ENCODE data around the gene SLC5A4. TPM values are rescaled to one million over a fixed set of nuclear protein-coding genes. Genes with fewer than 3 reads are reported as not detected.
A peak's percentile ranks its signal among the peaks of the same experiment; 100 is the strongest.
"Not testable (repeated sequence)": the region's sequence is repeated elsewhere in the genome, so short reads cannot be mapped to it uniquely, and the experiment has no call there.

Gene SLC5A4
- total RNA-seq, 1 donor from 2014 or later = not detected

DNA sequence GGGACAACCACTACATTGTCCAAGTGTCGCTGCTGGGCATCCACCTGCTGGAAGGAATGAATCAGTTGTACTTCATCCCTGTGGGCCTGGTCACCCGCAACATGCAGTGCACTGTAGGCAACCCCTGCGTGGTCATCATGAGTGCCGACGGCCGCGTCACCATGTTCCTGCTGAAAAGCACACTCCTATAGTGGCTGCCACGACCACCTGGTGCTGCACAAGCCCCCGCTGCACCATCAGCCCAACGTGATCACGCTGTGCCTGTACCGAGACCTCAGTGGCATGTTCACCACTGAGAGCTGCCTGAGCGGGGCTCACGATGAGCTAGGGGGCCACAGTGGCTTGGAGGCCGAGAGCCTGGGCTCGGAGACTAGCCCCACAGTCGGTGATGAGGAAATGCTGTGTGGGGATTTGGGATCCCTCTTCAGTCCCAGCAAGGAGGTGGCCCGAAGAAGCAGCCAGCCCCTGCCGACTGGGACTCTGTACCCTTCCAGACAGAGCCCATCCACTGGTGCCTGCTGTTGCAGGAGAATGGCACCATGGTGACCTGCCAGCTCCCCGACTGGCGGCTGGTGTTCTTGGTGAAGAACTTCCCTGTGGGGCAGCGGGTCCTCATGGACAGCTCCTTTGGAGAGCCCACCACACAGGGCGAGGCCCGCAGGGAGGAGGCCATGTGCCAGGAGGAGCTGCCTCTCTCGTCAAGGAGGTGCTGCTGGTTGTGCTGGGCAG lies 15.7 kb upstream of the SLC5A4 start:
- Mint-ChIP-seq H3K9me3 (no peaks in the 10 kb centered on the region), H3K27me3 (peaks cover 3% of the 10 kb centered on the region), H3K27ac (no peak overlapping the region), H3K4me1 (no peaks in the 10 kb centered on the region), H3K36me3 (ENCODE audit: low read depth) (no peaks in the 10 kb centered on the region), H3K4me3 (no peak overlapping the region)
- POLR2A ChIA-PET = no interaction called here
- TF ChIP-seq, protein P1, sequence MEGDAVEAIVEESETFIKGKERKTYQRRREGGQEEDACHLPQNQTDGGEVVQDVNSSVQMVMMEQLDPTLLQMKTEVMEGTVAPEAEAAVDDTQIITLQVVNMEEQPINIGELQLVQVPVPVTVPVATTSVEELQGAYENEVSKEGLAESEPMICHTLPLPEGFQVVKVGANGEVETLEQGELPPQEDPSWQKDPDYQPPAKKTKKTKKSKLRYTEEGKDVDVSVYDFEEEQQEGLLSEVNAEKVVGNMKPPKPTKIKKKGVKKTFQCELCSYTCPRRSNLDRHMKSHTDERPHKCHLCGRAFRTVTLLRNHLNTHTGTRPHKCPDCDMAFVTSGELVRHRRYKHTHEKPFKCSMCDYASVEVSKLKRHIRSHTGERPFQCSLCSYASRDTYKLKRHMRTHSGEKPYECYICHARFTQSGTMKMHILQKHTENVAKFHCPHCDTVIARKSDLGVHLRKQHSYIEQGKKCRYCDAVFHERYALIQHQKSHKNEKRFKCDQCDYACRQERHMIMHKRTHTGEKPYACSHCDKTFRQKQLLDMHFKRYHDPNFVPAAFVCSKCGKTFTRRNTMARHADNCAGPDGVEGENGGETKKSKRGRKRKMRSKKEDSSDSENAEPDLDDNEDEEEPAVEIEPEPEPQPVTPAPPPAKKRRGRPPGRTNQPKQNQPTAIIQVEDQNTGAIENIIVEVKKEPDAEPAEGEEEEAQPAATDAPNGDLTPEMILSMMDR (IDR thresholded peaks at IDR 0.05) = no peak
- CTCF ChIA-PET = no interaction called here
- no peak for DNase-seq
- ATAC-seq (ENCODE audit: low read depth) = no peak
- intact Hi-C loops (cut with micrococcal nuclease) = no loop called here

DNA sequence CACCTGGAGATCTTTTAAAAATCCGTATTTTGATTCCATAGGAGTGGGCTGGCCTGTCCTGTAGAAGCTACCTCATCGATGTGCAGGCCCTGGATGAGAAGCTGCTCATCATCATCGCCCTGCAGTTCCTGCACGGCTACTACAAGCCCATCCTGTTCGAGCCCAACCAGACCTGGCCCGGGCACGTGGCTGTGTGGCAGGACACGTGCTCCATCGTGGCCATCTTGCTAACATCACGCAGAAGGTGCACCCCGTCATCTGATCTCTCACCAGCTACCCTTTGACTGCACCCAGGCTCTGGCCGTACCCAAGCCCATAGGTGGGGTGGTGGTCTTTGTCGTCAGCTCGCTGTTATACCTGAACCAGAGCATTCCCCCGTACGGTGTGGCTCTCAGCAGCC lies 14.2 kb upstream of the SLC5A4 start:
- DNase-seq (no peak), ATAC-seq (ENCODE audit: low read depth) (no peak)
- H3K4me3 Mint-ChIP-seq = no peak overlapping the region
- POLR2A ChIA-PET = no interaction called here
- no peaks in the 10 kb centered on the region for H3K36me3 Mint-ChIP-seq (ENCODE audit: low read depth)
- H3K4me1 Mint-ChIP-seq = no peaks in the 10 kb centered on the region
- no peaks in the 10 kb centered on the region for H3K9me3 Mint-ChIP-seq
- no peak overlapping the region for H3K27ac Mint-ChIP-seq
- CTCF ChIA-PET = no interaction called here
- intact Hi-C loops (cut with micrococcal nuclease) = loop anchor here (10.0 kb wide), 1 partner anchor 605 kb away; the partner anchor contains the start of gene PISD
- TF ChIP-seq, protein P1 (IDR thresholded peaks at IDR 0.05) = no peak
- H3K27me3 Mint-ChIP-seq = peaks cover 3% of the 10 kb centered on the region

DNA sequence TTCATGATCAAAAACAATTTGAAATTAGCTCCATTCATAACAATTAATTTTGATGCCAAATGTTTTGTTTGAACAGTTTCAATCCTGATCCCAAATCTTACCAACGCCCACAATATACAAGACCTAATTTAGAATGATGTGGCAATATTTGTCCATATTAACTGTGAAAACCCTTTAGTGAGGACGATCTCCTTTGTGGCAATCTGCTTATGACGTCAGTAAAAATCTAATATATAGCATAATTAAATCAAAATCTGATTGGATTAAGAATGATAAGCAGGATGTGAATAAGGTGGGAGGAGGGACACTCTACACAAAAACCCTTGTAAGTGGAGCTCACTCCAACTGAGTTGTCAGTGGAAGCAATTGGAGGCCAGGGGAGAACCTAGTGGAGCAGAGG lies 11.9 kb upstream of the SLC5A4 start:
- H3K4me3 Mint-ChIP-seq = no peak overlapping the region
- H3K9me3 Mint-ChIP-seq = no peaks in the 10 kb centered on the region
- ChIA-PET POLR2A (no interaction called here), CTCF (interaction anchor here (0.7 to 2.8 kb wide), 8 partner anchors 9 to 685 kb away, joined by 3 to 16 read pairs (median 5); no protein-coding TSS in a partner anchor)
- ATAC-seq (ENCODE audit: low read depth) = no peak
- intact Hi-C loops (cut with micrococcal nuclease) = loop anchor here (2.0 to 10.0 kb wide), 3 partner anchors 206 to 602 kb away; partner anchors contain the start of gene PISD
- no peaks in the 10 kb centered on the region for H3K4me1 Mint-ChIP-seq
- no peak for DNase-seq
- no peaks in the 10 kb centered on the region for H3K36me3 Mint-ChIP-seq (ENCODE audit: low read depth)
- TF ChIP-seq, protein P1 (IDR thresholded peaks at IDR 0.05) = no peak
- H3K27me3 Mint-ChIP-seq = peaks cover 3% of the 10 kb centered on the region
- no peak overlapping the region for H3K27ac Mint-ChIP-seq

DNA sequence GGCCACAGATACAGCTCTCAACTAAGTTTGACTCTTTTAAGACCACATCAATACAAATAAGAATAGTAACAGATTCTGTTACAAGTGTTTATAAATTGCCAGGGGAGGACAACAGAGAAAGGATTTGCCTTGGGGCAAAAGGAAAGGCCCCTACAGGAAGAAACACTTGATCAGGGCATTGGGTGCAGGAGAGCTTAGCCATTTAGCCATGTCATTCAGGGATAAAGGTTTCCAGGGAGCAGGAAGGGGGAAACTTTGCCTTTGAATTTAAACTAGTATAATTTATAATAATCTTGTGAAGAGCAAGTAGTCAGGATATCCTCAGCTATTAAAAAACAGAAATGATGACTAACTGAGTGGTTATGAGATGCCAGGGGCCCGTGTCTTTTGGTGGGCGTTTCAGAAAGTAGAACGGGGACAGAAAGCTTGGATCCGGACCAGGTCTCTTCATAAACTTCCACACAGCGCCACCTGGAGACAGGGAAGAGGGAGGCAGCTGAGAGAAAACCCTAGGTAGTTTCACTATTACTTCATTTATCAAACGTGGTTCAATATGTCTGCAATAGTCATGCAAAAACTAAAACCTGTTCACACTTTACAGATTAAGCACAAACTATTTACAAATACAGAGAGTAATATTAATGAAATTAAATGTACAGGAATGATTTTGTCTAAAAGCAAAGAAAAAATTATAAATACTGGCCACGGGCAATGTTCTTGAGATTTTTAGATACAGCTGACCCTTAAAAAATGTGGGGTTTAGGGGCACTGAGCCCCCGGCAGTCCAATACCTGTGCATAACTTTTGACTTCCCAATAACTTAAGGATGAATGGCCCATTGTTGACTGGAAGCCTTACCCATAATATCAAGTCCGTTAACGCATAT lies 11.0 kb upstream of the SLC5A4 start:
- ATAC-seq (ENCODE audit: low read depth) (peak; percentile 42), DNase-seq (no peak)
- Mint-ChIP-seq H3K4me3 (no peak overlapping the region), H3K27ac (no peak overlapping the region), H3K27me3 (peaks cover 4% of the 10 kb centered on the region), H3K4me1 (no peaks in the 10 kb centered on the region), H3K36me3 (ENCODE audit: low read depth) (no peaks in the 10 kb centered on the region), H3K9me3 (no peaks in the 10 kb centered on the region)
- intact Hi-C loops (cut with micrococcal nuclease) = loop anchor here (1.0 to 10.0 kb wide), 4 partner anchors 163 to 601 kb away; partner anchors contain the start of gene PISD
- ChIA-PET CTCF (interaction anchor here (0.7 to 2.8 kb wide), 13 partner anchors 10 to 685 kb away, joined by 3 to 16 read pairs (median 4); no protein-coding TSS in a partner anchor), POLR2A (no interaction called here)
- TF ChIP-seq, protein P1 (IDR thresholded peaks at IDR 0.05) = no peak

DNA sequence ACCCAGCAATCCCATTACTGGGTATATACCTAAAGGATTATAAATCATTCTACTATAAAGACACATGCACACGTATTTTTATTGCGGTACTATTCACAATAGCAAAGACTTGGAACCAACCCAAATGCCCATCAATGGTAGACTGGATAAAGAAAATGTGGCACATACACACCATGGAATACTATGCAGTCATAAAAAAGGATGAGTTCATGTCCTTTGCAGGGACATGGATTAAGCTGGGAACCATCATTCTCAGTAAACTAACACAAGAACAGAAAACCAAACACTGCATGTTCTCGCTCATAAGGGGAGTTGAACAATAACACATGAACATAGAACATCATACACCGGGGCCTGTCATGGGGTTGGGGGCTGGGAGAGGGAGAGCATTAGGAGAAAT lies 8.5 kb upstream of the SLC5A4 start:
- H3K4me3 Mint-ChIP-seq; CTCF ChIA-PET; POLR2A ChIA-PET; H3K36me3 Mint-ChIP-seq (ENCODE audit: low read depth); H3K27ac Mint-ChIP-seq; DNase-seq; H3K4me1 Mint-ChIP-seq; H3K9me3 Mint-ChIP-seq; ATAC-seq (ENCODE audit: low read depth): not testable (repeated sequence)
- H3K27me3 Mint-ChIP-seq = peaks cover 14% of the 10 kb centered on the region
- intact Hi-C loops (cut with micrococcal nuclease) = loop anchor here (10.0 kb wide), 1 partner anchor 599 kb away; the partner anchor contains the start of gene PISD

Measured in activated B cell treated with CpG ODN at 0.5 μM for 24 hours (primary cell).